RCC 7860 (cell line): ENCODE measurements around the gene MMP1.

Experiments
- DNase-seq: peaks from one replicate; pipeline ENCODE4 v3.0.0-alpha.2; 2015; ENCODE audit warnings: low spot score
- FAIRE-seq: peaks from 2 replicates; lab custom pipeline; 2012; peaks lifted over from hg19 to GRCh38; lab: Jason Lieb, UNC

The MMP1 gene

GRCh38 chr11:102809971-102810370 is 12.0 kb upstream of the MMP1 start:
- no peak for FAIRE-seq
- DNase-seq = no peak

DNA sequence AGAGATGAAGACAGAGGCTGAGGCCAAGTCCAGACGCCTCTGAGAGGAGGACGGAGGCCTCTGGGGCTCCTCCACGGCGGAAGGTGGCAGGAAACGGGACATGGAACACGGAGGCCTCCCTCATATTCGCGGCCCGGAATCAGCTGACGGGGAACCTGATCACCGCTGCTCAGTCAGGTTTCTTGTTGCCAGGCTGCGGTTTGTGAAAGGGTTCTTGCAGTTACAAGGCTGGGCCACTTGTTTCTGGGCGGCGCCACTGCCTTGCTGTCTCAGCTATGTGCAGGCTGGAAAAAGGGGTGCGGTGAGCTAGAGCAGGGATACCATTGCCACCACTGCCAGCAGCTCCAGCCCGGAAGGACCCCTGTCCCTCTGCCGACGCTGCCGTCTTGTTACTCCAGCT is 10.0 kb upstream of the MMP1 start:
- no peak for DNase-seq
- FAIRE-seq = no peak

GRCh38 chr11:102806296-102806695 is 8.3 kb upstream of the MMP1 start:
- FAIRE-seq = no peak
- no peak for DNase-seq

GRCh38 chr11:102802341-102802740 is 4.4 kb upstream of the MMP1 start:
- DNase-seq (no peak), FAIRE-seq (no peak)

- DNase-seq = no peak
- FAIRE-seq = no peak
Measured at GRCh38 chr11:102800767-102801166, 2.8 kb upstream of the MMP1 start.

DNA sequence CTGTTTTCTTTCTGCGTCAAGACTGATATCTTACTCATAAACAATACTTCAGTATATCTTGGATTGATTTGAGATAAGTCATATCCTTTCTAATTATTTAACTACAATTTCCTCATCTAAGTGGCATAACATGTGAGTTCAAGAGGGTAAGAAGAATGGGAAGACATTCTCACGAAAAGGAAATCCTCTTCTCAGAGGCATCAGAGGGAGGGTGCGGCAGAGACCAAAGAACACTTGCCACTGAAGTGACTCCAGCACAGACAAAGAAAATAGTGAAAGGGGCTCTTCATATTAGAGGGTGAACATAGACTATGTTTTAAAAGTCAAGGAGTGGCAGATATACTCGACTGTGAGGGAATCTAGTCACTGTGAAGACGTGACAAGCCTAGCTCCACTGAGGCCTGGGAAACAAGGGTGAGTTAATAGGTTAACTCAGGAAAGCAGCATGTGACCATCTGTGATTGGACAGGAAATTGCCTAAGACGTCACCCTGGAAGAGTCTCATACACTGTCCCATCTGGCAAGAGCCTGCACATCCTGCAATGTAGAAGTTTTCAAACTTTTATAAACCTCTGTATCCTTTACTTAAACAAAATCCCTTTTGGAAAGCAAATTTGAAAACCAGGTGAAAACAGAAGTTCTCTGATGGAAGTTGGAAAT is 1.9 kb upstream of the MMP1 start:
- FAIRE-seq (no peak), DNase-seq (no peak)

- peak; percentile 21 for DNase-seq
Measured at GRCh38 chr11:102794382-102794781, 3.6 kb downstream of the MMP1 start.

DNA sequence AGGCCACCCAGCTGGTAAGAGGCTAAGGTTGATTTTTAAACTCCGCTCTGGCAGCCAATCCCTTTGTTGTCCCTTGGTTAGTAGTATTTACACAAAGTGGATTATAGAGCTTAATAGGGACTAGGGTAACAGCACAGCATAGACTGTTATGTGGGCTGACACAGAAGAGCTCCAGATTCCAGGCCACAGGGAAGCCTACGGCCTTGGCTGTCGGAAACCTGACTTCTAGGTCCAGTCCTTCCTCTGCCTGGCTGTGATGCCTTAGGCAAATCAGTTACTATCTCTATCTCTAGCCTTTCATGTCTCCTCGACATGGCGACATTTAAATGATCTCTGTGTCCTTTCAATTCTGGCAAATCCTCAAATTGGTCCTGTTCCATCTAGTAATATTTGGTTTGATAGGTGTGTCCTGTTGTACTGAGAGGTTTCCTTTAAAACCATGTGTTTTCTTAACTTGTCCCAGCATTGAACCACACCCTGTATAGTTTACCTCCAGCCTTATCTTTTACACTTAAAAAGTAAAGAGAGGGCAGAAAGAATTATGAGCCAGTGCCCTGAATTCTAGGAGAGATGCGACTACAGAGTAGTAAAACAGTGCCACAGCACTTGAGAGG is 4.2 kb downstream of the MMP1 start:
- FAIRE-seq = no peak
- DNase-seq = no peak

More at GRCh38 chr11:102794382-102794781, 3.6 kb downstream of the MMP1 start:
- FAIRE-seq = no peak

DNA sequence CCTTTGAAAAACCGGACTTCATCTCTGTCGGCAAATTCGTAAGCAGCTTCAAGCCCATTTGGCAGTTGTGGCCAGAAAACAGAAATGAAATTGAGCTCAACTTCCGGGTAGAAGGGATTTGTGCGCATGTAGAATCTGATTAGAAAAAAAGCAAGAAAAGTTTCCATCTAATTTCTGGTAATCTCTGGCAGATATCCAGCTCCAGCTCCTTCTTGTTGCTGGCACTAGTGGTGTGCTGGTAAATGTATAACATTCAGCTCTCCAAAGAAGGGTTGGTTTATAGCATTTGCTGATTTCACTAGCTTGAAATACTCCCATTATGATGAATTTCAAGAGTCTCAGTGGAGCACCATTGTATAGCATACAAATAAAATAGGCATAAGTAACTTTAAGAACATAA is 5.4 kb downstream of the MMP1 start:
- DNase-seq (no peak), FAIRE-seq (no peak)

DNA sequence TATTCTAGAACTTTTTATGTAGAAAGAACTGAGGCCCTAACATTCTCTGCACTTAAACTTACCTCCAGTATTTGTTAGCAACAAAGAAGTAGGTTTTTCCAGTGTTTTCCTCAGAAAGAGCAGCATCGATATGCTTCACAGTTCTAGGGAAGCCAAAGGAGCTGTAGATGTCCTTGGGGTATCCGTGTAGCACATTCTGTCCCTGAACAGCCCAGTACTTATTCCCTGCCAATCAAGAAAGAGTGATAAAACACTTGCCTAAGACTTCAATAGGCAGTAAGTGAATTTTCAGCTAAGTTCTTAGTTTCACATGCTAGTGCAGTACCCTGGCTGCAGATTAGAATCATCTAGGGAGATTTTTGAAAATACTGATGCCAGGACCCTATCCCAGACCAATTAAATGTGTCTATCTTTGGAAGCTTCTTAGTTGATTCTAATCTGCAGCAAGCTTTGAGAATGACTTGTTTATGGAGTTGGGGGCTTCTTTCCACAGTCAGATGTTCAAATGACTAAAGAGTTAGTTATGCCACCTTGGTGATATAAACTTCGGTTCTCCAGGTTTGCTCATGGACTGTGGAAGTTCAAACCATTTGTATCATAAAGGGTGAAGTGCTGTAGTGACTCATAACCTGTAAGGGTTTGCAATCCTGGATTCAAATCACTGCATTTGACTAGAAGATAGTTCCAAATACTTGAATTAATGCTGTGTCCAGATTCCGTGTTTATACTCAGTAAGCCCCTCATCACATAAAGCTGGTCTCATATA is 6.5 kb downstream of the MMP1 start:
- peak; percentile 65 for DNase-seq
- peak; percentile 55 for FAIRE-seq

DNA sequence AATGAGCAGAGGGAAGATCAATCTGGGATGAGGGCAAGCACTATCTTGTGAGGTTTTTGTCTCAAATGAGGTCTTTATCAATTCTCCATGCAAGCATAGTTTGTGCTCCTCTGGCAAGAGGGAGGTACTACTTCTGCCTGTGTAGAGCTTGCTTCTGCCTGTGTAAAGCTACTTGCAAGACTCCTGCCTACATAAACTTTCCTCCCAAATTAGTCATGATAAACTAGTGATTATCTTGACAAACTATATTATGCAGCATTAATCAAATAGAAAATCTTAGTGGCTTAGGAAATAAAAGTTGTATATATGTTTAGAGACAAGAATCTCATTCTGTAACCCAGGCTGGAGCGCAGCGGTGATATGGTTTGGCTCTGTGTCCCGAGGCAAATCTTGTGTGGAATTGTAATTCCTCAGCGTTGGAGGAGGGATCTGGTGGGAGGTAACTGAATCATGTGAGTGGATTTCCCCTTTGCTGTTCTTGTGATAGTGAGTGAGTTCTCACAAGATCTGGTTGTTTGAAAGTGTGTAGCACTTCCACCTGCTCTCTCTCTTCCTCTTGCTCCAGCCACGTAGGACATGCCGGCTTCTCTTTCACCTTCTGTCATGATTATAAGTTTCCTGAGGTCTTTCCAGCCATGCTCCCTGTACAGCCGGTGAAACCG is 9.5 kb downstream of the MMP1 start:
- FAIRE-seq (no peak), DNase-seq (no peak)

DNA sequence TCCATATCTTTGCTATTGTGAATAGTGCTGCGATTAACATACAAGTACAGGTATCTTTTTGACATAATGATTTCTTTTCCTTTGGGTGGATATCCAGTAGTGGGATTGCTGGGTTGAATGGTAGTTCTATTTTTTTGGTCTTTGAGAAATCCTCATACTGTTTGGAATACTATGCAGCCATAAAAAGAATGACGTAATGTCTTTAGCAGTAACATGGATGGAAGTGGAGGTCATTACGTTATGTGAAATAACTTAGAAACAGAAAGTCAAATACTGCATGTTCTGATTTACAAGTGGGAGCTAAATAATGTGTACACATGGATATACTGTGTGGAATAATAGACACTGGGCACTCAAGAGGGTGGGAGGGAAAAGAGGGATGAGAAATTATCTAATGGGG is 13.6 kb downstream of the MMP1 start:
- DNase-seq = no peak
- no peak for FAIRE-seq

DNA sequence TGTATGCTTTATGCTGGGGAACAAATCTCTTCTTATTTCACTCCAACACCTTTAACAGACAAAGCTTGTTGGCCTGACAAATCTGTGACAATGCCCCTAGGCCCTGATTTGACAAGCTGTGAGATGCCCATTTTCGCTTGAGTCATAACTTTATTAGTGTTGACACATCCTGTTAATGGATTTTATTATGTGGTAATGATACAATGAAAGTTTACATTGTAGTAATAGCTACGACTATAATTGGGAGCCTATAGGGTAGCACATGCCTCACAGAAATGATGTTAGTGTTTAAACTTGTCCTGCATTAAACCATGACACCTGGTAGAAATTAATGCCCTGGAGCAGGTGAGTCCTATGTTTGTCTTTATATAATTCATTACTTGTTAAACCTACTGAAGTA is 14.2 kb downstream of the MMP1 start:
- DNase-seq = no peak
- no peak for FAIRE-seq

GRCh38 chr11:102783016-102783415 is 14.9 kb downstream of the MMP1 start:
- DNase-seq (no peak), FAIRE-seq (no peak)

GRCh38 chr11:102781676-102782075 is 16.3 kb downstream of the MMP1 start:
- no peak for FAIRE-seq
- DNase-seq = no peak

- DNase-seq = peak; percentile 55
- peak; percentile 68 for FAIRE-seq
Measured at GRCh38 chr11:102780491-102780918, 17.5 kb downstream of the MMP1 start, which contains the start of gene MMP10. MMP10 (minus strand) TSS chr11:102780628; CDS start chr11:102780591, 37 bp downstream.

DNA sequence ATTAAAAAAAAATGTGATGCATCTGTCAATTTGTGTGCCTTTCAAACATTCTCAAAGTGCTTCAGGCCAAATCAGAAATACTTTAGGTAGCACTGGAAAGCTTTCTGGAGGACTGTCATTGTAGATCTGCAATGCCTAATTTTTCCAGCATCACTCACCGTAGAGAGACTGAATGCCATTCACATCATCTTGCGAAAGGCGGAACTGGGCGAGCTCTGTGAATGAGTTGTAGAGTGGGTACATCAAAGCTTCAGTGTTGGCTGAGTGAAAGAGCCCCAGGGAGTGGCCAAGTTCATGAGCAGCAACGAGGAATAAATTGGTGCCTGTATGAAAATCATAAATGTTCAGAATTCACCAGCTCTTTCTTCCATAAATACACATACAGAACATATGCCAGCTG is 21.5 kb downstream of the MMP1 start:
- DNase-seq = no peak
- FAIRE-seq = no peak

- FAIRE-seq = no peak
Measured at GRCh38 chr11:102773386-102773785, 24.6 kb downstream of the MMP1 start.

GRCh38 chr11:102771351-102771750 is 26.6 kb downstream of the MMP1 start:
- FAIRE-seq (no peak), DNase-seq (no peak)

More at GRCh38 chr11:102773386-102773785, 24.6 kb downstream of the MMP1 start:
- DNase-seq = no peak

DNA sequence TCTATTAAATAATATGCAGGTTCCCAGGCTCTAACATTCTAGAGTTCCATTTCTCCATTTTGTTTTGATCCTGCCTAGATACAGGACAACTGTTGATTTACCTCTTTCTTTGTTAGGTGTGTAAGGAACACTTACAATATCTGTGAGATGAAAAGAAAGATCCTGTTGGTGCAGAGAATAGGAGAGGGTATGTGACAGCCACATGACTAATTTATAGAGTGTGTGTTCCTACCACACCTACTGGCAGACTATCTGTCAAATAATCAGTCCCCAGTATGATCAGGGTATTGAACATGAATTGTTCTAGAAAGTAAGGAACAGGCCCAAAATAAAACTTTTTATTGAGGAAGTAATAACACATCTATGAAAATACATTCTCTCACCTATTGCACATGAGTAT is 27.8 kb downstream of the MMP1 start:
- no peak for FAIRE-seq

GRCh38 chr11:102767800-102768199 is 30.2 kb downstream of the MMP1 start:
- FAIRE-seq = no peak
- no peak for DNase-seq

More for the DNA sequence above, 27.8 kb downstream of the MMP1 start:
- no peak for DNase-seq
